ENCODE measurements around the gene CDC40.

DNA sequence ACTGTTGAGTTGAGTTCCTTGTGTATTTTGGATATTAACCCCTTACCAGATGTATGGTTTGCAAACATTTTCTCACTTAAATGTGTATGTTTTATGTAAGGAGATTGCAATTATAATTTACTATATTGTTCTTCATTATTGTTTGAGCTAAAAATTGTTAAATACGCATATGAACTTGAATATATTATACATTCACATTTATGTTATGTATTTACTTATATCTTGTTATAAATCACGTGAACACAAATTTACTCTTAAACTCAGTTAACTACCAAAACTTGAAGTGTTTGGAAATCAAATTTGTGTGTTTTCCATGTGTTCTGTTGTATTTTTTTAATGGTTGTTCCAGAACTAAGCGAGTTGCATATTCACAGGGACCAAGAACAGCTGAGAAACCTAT lies 18.3 kb downstream of the CDC40 start:
- TF ChIP-seq, protein P1, sequence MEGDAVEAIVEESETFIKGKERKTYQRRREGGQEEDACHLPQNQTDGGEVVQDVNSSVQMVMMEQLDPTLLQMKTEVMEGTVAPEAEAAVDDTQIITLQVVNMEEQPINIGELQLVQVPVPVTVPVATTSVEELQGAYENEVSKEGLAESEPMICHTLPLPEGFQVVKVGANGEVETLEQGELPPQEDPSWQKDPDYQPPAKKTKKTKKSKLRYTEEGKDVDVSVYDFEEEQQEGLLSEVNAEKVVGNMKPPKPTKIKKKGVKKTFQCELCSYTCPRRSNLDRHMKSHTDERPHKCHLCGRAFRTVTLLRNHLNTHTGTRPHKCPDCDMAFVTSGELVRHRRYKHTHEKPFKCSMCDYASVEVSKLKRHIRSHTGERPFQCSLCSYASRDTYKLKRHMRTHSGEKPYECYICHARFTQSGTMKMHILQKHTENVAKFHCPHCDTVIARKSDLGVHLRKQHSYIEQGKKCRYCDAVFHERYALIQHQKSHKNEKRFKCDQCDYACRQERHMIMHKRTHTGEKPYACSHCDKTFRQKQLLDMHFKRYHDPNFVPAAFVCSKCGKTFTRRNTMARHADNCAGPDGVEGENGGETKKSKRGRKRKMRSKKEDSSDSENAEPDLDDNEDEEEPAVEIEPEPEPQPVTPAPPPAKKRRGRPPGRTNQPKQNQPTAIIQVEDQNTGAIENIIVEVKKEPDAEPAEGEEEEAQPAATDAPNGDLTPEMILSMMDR (IDR thresholded peaks at IDR 0.05), result no peak
- no peak for TF ChIP-seq ZFX (IDR thresholded peaks at IDR 0.05; ENCODE audit: borderline replicate concordance)

Data from 22Rv1 (cell line).